Esophagus squamous epithelium (tissue), 4 donors: ENCODE results near the gene RGS7.

Experiments used
- POLR2A ChIP-seq, 4 donors: fragments of 450-650 bp; IDR thresholded peaks; one replicate each; pipeline ENCODE4 v1.6.1; 2017; ENCODE audit warnings: antibody characterized with exemption in 4 of 4, mild to moderate bottlenecking in 4 of 4, moderate library complexity in 3 of 4
- TF ChIP-seq, protein P1 (sequence below), 6 experiments: fragments of 450-650 bp in 4 of 6; fragments of 200-600 bp in 2 of 6; sonication (generic) in 2 of 6; IDR thresholded peaks; one replicate each; pipeline ENCODE4 v1.5.1; 2016 to 2019; ENCODE audit warnings: antibody characterized with exemption in 6 of 6, mild to moderate bottlenecking in 4 of 6, moderate library complexity in 4 of 6

DNA sequence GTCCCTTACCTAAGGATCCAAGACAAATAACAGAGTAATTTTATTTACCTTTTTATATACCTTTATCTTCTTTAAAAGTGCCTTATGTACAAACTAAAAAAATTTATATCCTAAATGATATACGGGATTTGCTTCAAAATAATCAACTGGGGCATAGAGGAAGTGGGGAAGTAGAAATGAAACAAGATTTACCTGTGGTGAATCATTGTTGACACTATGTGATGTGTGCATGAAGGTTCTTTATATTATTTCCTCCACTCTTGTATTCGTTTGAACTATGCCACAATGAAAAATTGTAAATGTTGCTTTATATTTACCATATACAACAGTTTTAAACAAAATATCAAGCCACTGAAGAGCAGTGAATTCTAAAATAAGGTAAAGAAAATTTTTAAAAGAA, 13.0 kb downstream of the RGS7 start:
- TF ChIP-seq, protein P1, sequence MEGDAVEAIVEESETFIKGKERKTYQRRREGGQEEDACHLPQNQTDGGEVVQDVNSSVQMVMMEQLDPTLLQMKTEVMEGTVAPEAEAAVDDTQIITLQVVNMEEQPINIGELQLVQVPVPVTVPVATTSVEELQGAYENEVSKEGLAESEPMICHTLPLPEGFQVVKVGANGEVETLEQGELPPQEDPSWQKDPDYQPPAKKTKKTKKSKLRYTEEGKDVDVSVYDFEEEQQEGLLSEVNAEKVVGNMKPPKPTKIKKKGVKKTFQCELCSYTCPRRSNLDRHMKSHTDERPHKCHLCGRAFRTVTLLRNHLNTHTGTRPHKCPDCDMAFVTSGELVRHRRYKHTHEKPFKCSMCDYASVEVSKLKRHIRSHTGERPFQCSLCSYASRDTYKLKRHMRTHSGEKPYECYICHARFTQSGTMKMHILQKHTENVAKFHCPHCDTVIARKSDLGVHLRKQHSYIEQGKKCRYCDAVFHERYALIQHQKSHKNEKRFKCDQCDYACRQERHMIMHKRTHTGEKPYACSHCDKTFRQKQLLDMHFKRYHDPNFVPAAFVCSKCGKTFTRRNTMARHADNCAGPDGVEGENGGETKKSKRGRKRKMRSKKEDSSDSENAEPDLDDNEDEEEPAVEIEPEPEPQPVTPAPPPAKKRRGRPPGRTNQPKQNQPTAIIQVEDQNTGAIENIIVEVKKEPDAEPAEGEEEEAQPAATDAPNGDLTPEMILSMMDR (IDR thresholded peaks at IDR 0.05) = no peak
- no peak for TF ChIP-seq POLR2A (IDR thresholded peaks at IDR 0.05)
